ENCODE data around the gene KCND3.

KCND3 gene

DNA sequence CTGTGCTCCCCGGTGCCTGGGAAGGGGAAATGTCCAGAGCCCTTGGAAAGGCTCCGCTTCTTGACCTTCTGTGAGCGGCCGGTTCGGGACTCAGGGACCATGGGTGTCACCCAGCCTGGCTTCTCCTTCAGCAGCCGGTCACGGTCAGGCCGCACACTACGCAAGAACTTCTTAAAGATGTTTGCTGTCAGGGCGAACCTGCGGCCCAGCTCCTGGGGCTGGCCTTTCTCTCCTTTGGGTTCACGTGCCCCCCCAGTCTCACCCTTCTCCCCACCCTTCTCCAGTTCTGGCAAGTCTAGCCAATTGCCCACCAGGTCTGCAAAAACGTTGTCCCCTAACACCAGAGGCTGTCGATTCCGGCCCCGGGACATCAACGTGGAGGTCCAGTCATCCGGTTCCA, 262.4 kb downstream of the KCND3 start:
- H3K9me3 ChIP-seq, result no peaks in the 10 kb centered on the region
- H3K27ac ChIP-seq, result peak overlapping the region; percentile 54
- no peak overlapping the region for H3K4me3 ChIP-seq (ENCODE audit: low read depth in 1 of 2, low read length in 1 of 2)
- H3K27me3 ChIP-seq, result no peaks in the 10 kb centered on the region
- H3K4me1 ChIP-seq (ENCODE audit: control insufficient read depth in 1 of 2, insufficient read depth in 1 of 2, low read depth in 1 of 2, low read length in 1 of 2), result peaks cover 46 to 59% of the 10 kb centered on the region in 2 experiments
- TF ChIP-seq, protein P1, sequence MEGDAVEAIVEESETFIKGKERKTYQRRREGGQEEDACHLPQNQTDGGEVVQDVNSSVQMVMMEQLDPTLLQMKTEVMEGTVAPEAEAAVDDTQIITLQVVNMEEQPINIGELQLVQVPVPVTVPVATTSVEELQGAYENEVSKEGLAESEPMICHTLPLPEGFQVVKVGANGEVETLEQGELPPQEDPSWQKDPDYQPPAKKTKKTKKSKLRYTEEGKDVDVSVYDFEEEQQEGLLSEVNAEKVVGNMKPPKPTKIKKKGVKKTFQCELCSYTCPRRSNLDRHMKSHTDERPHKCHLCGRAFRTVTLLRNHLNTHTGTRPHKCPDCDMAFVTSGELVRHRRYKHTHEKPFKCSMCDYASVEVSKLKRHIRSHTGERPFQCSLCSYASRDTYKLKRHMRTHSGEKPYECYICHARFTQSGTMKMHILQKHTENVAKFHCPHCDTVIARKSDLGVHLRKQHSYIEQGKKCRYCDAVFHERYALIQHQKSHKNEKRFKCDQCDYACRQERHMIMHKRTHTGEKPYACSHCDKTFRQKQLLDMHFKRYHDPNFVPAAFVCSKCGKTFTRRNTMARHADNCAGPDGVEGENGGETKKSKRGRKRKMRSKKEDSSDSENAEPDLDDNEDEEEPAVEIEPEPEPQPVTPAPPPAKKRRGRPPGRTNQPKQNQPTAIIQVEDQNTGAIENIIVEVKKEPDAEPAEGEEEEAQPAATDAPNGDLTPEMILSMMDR (IDR thresholded peaks at IDR 0.05), result no peak
- peaks cover 79% of the 10 kb centered on the region for H3K36me3 ChIP-seq

DNA sequence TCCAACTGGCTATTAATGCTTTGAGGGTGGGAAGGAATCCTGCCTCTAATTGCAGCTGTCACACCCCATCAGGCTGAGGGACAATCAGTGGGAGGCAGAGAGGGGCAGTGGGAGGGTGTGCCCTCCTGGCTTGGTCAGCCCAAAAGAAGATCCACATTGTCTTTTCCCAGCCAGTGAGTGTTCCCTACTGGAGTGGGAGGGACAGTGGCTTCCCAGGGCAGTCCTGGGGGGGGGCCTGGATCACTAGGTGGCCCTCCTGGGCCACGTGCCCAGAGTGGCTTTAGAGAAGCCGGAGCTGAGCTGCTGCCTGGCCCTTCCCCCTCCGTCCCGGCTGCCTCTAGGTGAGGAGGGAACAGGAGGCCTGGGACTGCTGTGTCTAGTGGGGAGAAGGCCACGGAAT, 264.3 kb downstream of the KCND3 start:
- no peaks in the 10 kb centered on the region for H3K27me3 ChIP-seq
- peaks cover 65% of the 10 kb centered on the region for H3K36me3 ChIP-seq
- H3K4me1 ChIP-seq (ENCODE audit: control insufficient read depth in 1 of 2, insufficient read depth in 1 of 2, low read depth in 1 of 2, low read length in 1 of 2), result peaks cover 52 to 61% of the 10 kb centered on the region in 2 experiments
- no peak overlapping the region for H3K4me3 ChIP-seq (ENCODE audit: low read depth in 1 of 2, low read length in 1 of 2)
- TF ChIP-seq, protein P1 (IDR thresholded peaks at IDR 0.05), result no peak
- H3K27ac ChIP-seq, result peak overlapping the region; percentile 90
- H3K9me3 ChIP-seq, result no peaks in the 10 kb centered on the region

DNA sequence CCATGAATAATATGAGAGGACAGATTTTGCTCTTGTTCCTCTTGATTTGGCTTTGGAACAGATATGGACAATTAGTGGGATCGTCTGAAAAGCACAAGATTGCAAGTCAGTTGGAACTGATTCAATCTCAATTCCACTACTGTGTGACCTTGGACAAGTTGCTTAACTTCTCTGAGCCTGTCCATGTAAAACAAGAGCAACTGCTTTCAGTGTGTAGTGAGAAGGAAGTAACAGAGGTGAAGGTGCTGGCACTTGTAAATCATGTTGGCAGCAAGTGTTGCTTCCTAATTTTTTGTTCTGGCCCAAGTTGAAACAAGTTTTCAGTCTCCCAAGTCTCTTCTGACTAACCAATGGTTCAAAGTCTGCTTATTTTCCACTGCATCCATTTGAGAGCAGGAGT, 265.6 kb downstream of the KCND3 start:
- H3K27ac ChIP-seq, result peak overlapping the region; percentile 90
- peak overlapping the region in 1 of 2 experiments; percentile 0 for H3K4me3 ChIP-seq (ENCODE audit: low read depth in 1 of 2, low read length in 1 of 2)
- no peaks in the 10 kb centered on the region for H3K9me3 ChIP-seq
- H3K36me3 ChIP-seq, result peaks cover 55% of the 10 kb centered on the region
- TF ChIP-seq, protein P1 (IDR thresholded peaks at IDR 0.05), result no peak
- peaks cover 58 to 62% of the 10 kb centered on the region in 2 experiments for H3K4me1 ChIP-seq (ENCODE audit: control insufficient read depth in 1 of 2, insufficient read depth in 1 of 2, low read depth in 1 of 2, low read length in 1 of 2)
- H3K27me3 ChIP-seq, result no peaks in the 10 kb centered on the region

DNA sequence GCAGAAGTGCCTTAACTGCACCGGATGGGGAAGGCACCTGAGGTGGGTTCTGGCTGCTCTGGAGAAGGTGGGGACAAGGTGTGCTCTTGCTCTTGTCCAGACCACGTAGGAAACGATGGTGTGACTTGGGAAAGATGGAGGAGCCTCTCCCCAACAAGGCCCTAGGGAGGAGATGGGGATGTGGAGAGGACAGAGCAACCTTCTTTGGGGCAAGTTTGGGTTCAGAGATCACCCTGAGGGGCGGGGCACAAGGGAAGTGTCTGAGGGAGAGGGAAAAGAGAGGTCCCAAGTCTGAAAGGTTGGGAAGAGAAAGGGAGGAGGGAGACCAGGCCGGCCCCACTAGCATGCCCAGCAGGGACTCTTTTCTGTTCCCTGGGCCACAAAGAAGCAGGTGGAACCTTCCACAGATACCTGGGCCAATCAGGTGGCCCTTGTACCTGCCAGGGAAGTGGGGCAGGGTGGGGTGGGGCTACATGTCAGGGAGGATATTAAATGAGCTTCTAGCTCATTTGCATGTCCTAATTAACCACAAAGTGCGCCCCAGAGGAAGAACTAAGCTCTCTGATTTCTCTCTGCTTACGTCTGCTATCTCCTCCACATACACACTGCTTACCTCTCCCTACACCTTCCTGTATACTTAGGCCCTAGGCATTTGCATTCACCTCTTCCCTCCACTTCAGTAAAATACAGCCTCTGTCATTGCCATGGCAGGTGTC, 266.2 kb downstream of the KCND3 start:
- no peaks in the 10 kb centered on the region for H3K9me3 ChIP-seq
- H3K4me3 ChIP-seq (ENCODE audit: low read depth in 1 of 2, low read length in 1 of 2), result peak overlapping the region in 1 of 2 experiments; percentile 0
- H3K27ac ChIP-seq, result peak overlapping the region; percentile 90
- TF ChIP-seq, protein P1 (IDR thresholded peaks at IDR 0.05), result no peak
- no peaks in the 10 kb centered on the region for H3K27me3 ChIP-seq
- peaks cover 60 to 65% of the 10 kb centered on the region in 2 experiments for H3K4me1 ChIP-seq (ENCODE audit: control insufficient read depth in 1 of 2, insufficient read depth in 1 of 2, low read depth in 1 of 2, low read length in 1 of 2)
- peaks cover 53% of the 10 kb centered on the region for H3K36me3 ChIP-seq

DNA sequence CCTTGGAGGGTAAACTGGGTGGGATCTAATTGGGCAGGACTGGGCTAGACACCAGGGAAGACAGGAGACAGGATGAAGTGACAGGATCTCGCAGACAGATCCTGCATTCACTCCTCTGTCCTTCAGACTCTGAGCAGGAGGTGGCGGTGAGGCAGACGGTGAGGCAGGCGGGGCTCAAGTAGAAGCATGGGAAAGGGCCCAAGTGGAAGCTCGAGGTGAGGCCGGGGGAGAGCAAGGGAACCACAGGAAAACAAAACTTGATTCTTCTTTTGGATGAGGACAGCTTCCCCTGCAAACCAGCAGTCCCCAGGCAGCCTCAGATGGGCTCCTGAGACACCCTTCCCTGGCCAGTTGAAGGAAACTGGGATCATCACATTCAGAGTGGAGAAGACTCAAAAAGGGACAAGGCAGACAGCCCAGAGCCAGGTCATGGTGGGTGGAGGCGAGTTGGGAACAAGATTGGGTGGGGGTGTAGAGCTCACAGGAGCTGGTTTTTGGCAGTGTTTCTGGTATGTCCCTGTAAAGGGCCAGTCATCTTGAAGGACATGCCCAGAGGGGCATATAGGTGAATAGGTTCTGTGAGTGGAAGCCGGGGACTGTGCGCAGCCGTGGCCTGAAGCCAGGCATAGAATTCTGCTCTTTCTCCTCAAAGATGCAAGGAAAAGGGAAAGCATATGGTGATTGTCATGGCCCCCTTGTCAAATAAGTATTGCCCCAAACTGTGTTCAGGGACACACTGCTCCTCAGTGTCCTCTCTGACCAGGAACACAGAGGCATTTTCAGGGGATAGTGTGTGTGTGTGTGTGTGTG, 268.3 kb downstream of the KCND3 start:
- H3K27me3 ChIP-seq, result no peaks in the 10 kb centered on the region
- H3K9me3 ChIP-seq, result no peaks in the 10 kb centered on the region
- TF ChIP-seq, protein P1 (IDR thresholded peaks at IDR 0.05), result no peak
- peaks cover 60 to 65% of the 10 kb centered on the region in 2 experiments for H3K4me1 ChIP-seq (ENCODE audit: control insufficient read depth in 1 of 2, insufficient read depth in 1 of 2, low read depth in 1 of 2, low read length in 1 of 2)
- H3K36me3 ChIP-seq, result peaks cover 37% of the 10 kb centered on the region
- peak overlapping the region; percentile 90 for H3K27ac ChIP-seq
- H3K4me3 ChIP-seq (ENCODE audit: low read depth in 1 of 2, low read length in 1 of 2), result peak overlapping the region; percentile 22 to 50

Measured in neutrophil (primary cell).